Calu3 (cell line): ENCODE results near the gene BIRC7. TPM values are rescaled to one million over a fixed set of nuclear protein-coding genes. Genes with fewer than 3 reads are reported as not detected.

Experiments
- BruUV-seq: library from RNA; stranded (reverse); fragments of 400-500 nt; replicated peaks from 2 replicates; lab custom pipeline; 2021; lab: Mats Ljungman, UMichigan
- CTCF ChIA-PET: fragments of 300-600 bp; sonication (Branson Sonifier 250); formaldehyde crosslinking; loops from one replicate; lab custom pipeline; 2022; ENCODE audit warnings: antibody characterized with exemption; lab: Charles Lee
- DNase-seq: peaks from one replicate; pipeline ENCODE4 v3.0.0; 2022
- H3K27ac Mint-ChIP-seq: one replicate; pipeline ENCODE4 v1.8.0; 2022; ENCODE audit warnings: mixed read lengths; ENCODE audit not compliant: unreplicated experiment
- H3K27me3 Mint-ChIP-seq: one replicate; pipeline ENCODE4 v1.8.0; 2022; ENCODE audit warnings: mixed read lengths; ENCODE audit not compliant: unreplicated experiment
- H3K36me3 Mint-ChIP-seq: one replicate; pipeline ENCODE4 v1.8.0; 2022; ENCODE audit warnings: mild to moderate bottlenecking, moderate library complexity, mixed read lengths; ENCODE audit not compliant: insufficient read depth, unreplicated experiment
- H3K4me1 Mint-ChIP-seq: one replicate; pipeline ENCODE4 v1.8.0; 2022; ENCODE audit warnings: mild to moderate bottlenecking, low read depth, mixed read lengths; ENCODE audit not compliant: unreplicated experiment
- H3K4me3 Mint-ChIP-seq: one replicate; pipeline ENCODE4 v1.8.0; 2022; ENCODE audit warnings: mild to moderate bottlenecking, low read depth, moderate library complexity, mixed read lengths; ENCODE audit not compliant: unreplicated experiment
- H3K9me3 Mint-ChIP-seq: one replicate; pipeline ENCODE4 v1.8.0; 2022; ENCODE audit warnings: low read depth, mixed read lengths; ENCODE audit not compliant: unreplicated experiment
- intact Hi-C: fragments of 100-400 bp; cut with micrococcal nuclease; formaldehyde crosslinking; loops from one replicate; pipeline ENCODE4 v1.10.0; 2022; ENCODE audit not compliant: unreplicated experiment
- total RNA-seq: library from RNA; stranded (reverse); gene quantifications from 2 replicates; pipeline ENCODE4 v1.2.3, GENCODE V29; 2022
- TF ChIP-seq, protein P1 (sequence below): fragments of 200-600 bp; IDR thresholded peaks from one replicate; pipeline ENCODE4 v1.8.0; 2022; ENCODE audit warnings: antibody characterized with exemption; ENCODE audit not compliant: unreplicated experiment

Gene BIRC7
- total RNA-seq, 1 experiment from 2014 or later = 0.26 TPM

DNA sequence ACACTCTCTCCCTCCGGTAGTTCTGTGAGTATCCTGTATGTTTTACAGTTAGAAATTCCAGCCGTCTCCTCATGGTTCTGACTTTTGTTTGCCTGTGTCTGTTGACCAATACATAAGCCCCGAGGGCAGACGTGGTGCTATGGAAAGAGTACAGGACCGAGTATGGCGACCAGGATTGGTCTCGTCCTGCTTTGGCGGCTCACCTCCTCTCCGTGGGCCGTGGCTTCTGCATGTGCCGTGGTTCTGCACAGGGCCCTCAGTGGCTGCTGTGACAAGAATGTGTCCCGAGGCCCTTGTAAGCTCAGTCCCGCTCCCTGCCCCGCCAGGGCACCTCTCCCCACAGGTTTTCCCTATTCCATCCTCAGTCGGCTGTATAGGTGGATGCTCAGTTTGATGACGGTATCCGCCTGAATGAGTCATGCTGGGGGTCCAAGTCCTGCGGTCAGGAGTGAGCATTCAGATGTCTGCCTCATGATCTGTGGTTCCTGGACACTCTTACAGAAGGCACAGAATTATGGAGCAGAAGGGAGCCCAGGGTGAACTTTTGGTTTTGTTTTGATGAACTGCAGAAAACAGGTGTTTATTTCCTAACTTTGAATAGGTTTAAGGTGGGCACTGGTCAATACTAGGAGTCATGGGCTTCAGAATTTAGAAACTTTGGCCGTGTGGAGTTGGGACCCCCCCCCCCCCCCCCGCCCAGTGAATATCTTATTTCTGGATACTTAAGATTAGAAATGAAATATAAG lies 38.1 kb downstream of the BIRC7 start:
- intact Hi-C loops = no loop called here
- H3K27me3 Mint-ChIP-seq = peaks cover 2% of the 10 kb centered on the region
- peak overlapping the region; percentile 76 for H3K27ac Mint-ChIP-seq
- peaks cover 30% of the 10 kb centered on the region for H3K4me1 Mint-ChIP-seq
- CTCF ChIA-PET = interaction anchor here (0.6 kb wide), 2 partner anchors 8 to 231 kb away, joined by 3 read pairs; no protein-coding TSS in a partner anchor
- peak overlapping the region; percentile 81 for H3K4me3 Mint-ChIP-seq
- peaks cover 67% of the 10 kb centered on the region for H3K36me3 Mint-ChIP-seq
- TF ChIP-seq, protein P1, sequence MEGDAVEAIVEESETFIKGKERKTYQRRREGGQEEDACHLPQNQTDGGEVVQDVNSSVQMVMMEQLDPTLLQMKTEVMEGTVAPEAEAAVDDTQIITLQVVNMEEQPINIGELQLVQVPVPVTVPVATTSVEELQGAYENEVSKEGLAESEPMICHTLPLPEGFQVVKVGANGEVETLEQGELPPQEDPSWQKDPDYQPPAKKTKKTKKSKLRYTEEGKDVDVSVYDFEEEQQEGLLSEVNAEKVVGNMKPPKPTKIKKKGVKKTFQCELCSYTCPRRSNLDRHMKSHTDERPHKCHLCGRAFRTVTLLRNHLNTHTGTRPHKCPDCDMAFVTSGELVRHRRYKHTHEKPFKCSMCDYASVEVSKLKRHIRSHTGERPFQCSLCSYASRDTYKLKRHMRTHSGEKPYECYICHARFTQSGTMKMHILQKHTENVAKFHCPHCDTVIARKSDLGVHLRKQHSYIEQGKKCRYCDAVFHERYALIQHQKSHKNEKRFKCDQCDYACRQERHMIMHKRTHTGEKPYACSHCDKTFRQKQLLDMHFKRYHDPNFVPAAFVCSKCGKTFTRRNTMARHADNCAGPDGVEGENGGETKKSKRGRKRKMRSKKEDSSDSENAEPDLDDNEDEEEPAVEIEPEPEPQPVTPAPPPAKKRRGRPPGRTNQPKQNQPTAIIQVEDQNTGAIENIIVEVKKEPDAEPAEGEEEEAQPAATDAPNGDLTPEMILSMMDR = no peak
- TSS peak; percentile 83 for BruUV-seq
- no peak for DNase-seq
- H3K9me3 Mint-ChIP-seq = no peaks in the 10 kb centered on the region

DNA sequence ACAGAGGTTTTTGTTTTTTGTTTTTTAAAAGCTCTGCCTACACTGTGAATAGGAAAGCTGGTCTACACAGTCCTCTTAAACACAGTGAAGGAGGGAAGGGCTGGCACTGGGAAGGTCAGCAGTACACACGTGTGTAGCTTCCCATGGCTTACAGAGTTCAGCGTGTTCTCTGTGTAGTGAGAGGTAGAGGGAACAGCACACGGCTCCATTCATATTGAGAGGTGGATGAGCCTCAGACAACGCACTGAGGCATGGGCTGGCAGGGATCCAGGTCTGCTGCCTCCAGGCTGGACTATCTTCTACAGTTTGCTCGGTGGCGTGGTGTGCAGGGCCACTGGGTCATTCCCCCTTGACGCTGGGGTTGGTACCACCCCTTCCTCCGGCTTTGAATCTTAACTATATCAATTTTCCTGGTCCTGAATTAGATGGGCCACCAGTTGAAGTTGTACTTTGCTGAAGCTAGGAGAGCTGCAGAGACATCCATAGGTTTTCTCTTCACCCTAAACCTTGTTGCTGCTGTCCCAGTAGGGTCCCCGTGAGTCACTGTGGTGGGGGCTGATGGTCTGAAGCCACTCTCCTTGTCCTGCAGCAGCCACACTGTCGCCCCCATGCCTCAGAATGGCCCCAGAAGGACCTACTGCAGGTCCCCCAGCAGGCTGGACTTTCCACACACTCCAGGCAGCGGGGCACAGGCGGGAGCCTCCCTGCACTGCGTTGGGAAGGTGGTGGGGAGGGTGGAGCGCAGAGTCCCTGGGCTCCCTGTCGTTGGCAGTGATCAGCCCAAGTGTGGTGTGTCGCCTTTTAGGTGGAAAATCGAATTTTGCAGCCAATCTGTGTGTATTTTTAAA lies 38.9 kb downstream of the BIRC7 start:
- peaks cover 75% of the 10 kb centered on the region for H3K36me3 Mint-ChIP-seq
- H3K4me1 Mint-ChIP-seq = peaks cover 30% of the 10 kb centered on the region
- H3K27me3 Mint-ChIP-seq = no peaks in the 10 kb centered on the region
- H3K9me3 Mint-ChIP-seq = no peaks in the 10 kb centered on the region
- H3K27ac Mint-ChIP-seq = peak overlapping the region; percentile 42
- CTCF ChIA-PET = no interaction called here
- H3K4me3 Mint-ChIP-seq = peak overlapping the region; percentile 81
- no peak for DNase-seq
- BruUV-seq = no TSS peak
- TF ChIP-seq, protein P1 = no peak
- intact Hi-C loops = no loop called here

DNA sequence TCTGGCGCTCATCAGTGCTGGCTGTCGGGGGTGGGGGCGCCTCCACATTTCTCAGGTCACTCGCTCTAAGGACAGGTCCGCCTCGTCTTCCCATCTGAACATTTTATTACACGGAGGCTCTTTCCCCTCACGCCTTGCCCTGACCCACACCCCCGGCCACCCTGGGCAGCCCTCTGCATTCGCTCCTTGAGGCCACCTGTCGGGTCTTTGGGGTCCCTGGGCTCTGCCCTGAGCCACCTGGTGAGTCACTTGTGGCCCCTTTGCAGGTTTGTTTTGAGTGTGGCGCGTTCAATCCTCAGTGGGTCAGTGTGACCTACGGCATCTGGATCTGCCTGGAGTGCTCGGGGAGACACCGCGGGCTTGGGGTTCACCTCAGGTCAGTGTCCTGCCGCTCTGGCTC lies 40.1 kb downstream of the BIRC7 start:
- CTCF ChIA-PET = no interaction called here
- intact Hi-C loops = no loop called here

DNA sequence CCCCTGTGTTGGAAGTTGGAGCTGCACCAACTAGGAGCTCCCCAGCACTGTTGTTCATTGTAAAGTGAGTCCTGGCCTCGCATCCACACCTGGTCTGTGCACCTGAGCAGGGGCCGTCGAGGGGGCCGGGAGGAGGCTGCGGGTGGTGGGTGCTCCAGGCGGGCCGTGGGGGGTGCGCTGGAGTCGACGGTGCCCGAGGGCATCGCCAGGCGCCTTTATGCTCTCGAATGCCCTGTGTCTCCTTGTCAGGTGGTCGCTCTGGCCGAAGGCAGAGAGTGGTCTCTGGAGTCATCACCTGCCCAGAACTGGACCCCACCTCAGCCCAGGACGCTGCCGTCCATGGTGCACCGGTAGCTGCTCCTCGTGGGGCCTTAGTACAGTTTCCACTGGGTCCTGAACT lies 41.3 kb downstream of the BIRC7 start:
- Mint-ChIP-seq H3K9me3 (no peaks in the 10 kb centered on the region), H3K4me3 (no peak overlapping the region), H3K36me3 (peaks cover 81% of the 10 kb centered on the region), H3K27ac (no peak overlapping the region), H3K4me1 (peaks cover 23% of the 10 kb centered on the region), H3K27me3 (no peaks in the 10 kb centered on the region)
- DNase-seq = no peak
- no TSS peak for BruUV-seq
- CTCF ChIA-PET = no interaction called here
- TF ChIP-seq, protein P1 = no peak
- intact Hi-C loops = no loop called here

More for the DNA sequence above, 40.1 kb downstream of the BIRC7 start:
- TF ChIP-seq, protein P1 = no peak
- no peak overlapping the region for H3K4me3 Mint-ChIP-seq
- no peak overlapping the region for H3K27ac Mint-ChIP-seq
- no TSS peak for BruUV-seq
- peaks cover 85% of the 10 kb centered on the region for H3K36me3 Mint-ChIP-seq
- H3K27me3 Mint-ChIP-seq = no peaks in the 10 kb centered on the region
- peaks cover 30% of the 10 kb centered on the region for H3K4me1 Mint-ChIP-seq
- no peaks in the 10 kb centered on the region for H3K9me3 Mint-ChIP-seq
- DNase-seq = no peak
